GM19463 (cell line): ENCODE results near the gene MRPL9.

Experiments used
- ATAC-seq: cut with Tn5 transposase; IDR thresholded peaks from one replicate; pipeline ENCODE4 v1.9.1; 2021; ENCODE audit warnings: mild to moderate bottlenecking, moderate library complexity; ENCODE audit not compliant: unreplicated experiment

MRPL9 gene

GRCh38 chr1:151762941-151763921, at the start of gene MRPL9:
Gene MRPL9, minus strand, starts transcription at chr1:151763496. Its CDS starts 17 bp downstream, at chr1:151763479.
- ATAC-seq = peak; percentile 97

GRCh38 chr1:151811181-151811580, 47.9 kb upstream of the MRPL9 start:
- ATAC-seq = no peak

- ATAC-seq = no peak
Measured at GRCh38 chr1:151809985-151810556, 46.8 kb upstream of the MRPL9 start.

GRCh38 chr1:151809290-151809984, 46.1 kb upstream of the MRPL9 start:
- ATAC-seq = no peak

GRCh38 chr1:151807766-151808165, 44.5 kb upstream of the MRPL9 start:
- ATAC-seq = no peak

- ATAC-seq = no peak
Measured at GRCh38 chr1:151807131-151807530, 43.8 kb upstream of the MRPL9 start.

GRCh38 chr1:151806170-151806569, 42.9 kb upstream of the MRPL9 start:
- no peak for ATAC-seq

- no peak for ATAC-seq
Measured at GRCh38 chr1:151805066-151805820, 41.9 kb upstream of the MRPL9 start, which contains the start of gene LINGO4. Gene LINGO4, minus strand, starts transcription at chr1:151805419. Its CDS starts 2,715 bp downstream, at chr1:151802704.

GRCh38 chr1:151803915-151804314, 40.6 kb upstream of the MRPL9 start:
- ATAC-seq = no peak

GRCh38 chr1:151803164-151803563, 39.9 kb upstream of the MRPL9 start:
- no peak for ATAC-seq

- no peak for ATAC-seq
Measured at GRCh38 chr1:151802372-151802771, 39.1 kb upstream of the MRPL9 start.

- ATAC-seq = no peak
Measured at GRCh38 chr1:151801846-151802245, 38.5 kb upstream of the MRPL9 start.

- ATAC-seq = no peak
Measured at GRCh38 chr1:151801310-151801820, 38.1 kb upstream of the MRPL9 start.

- ATAC-seq = no peak
Measured at GRCh38 chr1:151800830-151801229, 37.5 kb upstream of the MRPL9 start.

GRCh38 chr1:151799179-151800022, 36.1 kb upstream of the MRPL9 start:
- no peak for ATAC-seq

GRCh38 chr1:151798571-151798970, 35.3 kb upstream of the MRPL9 start:
- ATAC-seq = no peak

- ATAC-seq = no peak
Measured at GRCh38 chr1:151790940-151791651, 27.8 kb upstream of the MRPL9 start.

- ATAC-seq = peak; percentile 96
Measured at GRCh38 chr1:151790071-151790939, 27.0 kb upstream of the MRPL9 start, which contains the start of gene TDRKH. Gene TDRKH, minus strand, starts transcription at chr1:151790500. Its CDS starts 7,478 bp downstream, at chr1:151783022.
